ENCODE data around the gene PAX8. TPM values are rescaled to one million over a fixed set of nuclear protein-coding genes. Genes with fewer than 3 reads are reported as not detected.

The PAX8 gene
- total and polyA plus RNA-seq, 2 of the 13 experiments (the other 11 are each of a cell fraction or from before 2014, with no cell fraction given), result 1.5 to 8.8 TPM

- TF ChIP-seq ZNF710 (CRISPR knock-in tag; IDR thresholded peaks at IDR 0.05; ENCODE audit: borderline replicate concordance) (peak; percentile 73), ZNF224 (CRISPR knock-in tag; IDR thresholded peaks at IDR 0.05) (0 out of 2 replicates have a peak, but pooled peaks have one; percentile 68), SP1 (IDR thresholded peaks at IDR 0.05) (no peak), SP1 (CRISPR knock-in tag; IDR thresholded peaks at IDR 0.05) (no peak), ZNF816 (CRISPR knock-in tag; IDR thresholded peaks at IDR 0.05; ENCODE audit: borderline replicate concordance) (no peak), ZXDC (CRISPR knock-in tag; IDR thresholded peaks at IDR 0.05) (peak; percentile 92; the same call in 1 of the 2 replicates), EHMT2 (IDR thresholded peaks at IDR 0.05; ENCODE audit: borderline replicate concordance, low read depth, low read length) (peak; percentile 81; the same call in 1 of the 2 replicates), ZNF672 (CRISPR knock-in tag; IDR thresholded peaks at IDR 0.05) (no peak), ZFP82 (CRISPR knock-in tag; IDR thresholded peaks at IDR 0.05; ENCODE audit: borderline replicate concordance) (no peak), DRAP1 (CRISPR knock-in tag; IDR thresholded peaks at IDR 0.05) (peak; percentile 45; the same call in 1 of the 2 replicates), ZBTB46 (CRISPR knock-in tag; IDR thresholded peaks at IDR 0.05; ENCODE audit: borderline replicate concordance) (no peak), MIER2 (CRISPR knock-in tag; IDR thresholded peaks at IDR 0.05) (peak; percentile 76; the same call in 1 of the 2 replicates), USF2 (IDR thresholded peaks at IDR 0.05; ENCODE audit: low read depth, low read length) (peak; percentile 50), USF2 (CRISPR knock-in tag; IDR thresholded peaks at IDR 0.05; ENCODE audit: borderline replicate concordance) (peak; percentile 72; the same call in 1 of the 2 replicates), KDM1A (CRISPR knock-in tag; IDR thresholded peaks at IDR 0.05) (no peak), ZFP36L1 (CRISPR knock-in tag; IDR thresholded peaks at IDR 0.05) (no peak), ZNF589 (CRISPR knock-in tag; conservative IDR thresholded peaks at IDR 0.05) (no peak), ZNF343 (CRISPR knock-in tag; IDR thresholded peaks at IDR 0.05) (0 out of 2 replicates have a peak, but pooled peaks have one; percentile 48), ZBTB42 (CRISPR knock-in tag; IDR thresholded peaks at IDR 0.05) (no peak), ZIK1 (CRISPR knock-in tag; IDR thresholded peaks at IDR 0.05; ENCODE audit: borderline replicate concordance, low read depth) (no peak)
Observed at GRCh38 chr2:113282747-113283533, 4.2 kb upstream of the PAX8 start (continued).
